GM21825 (cell line): Measurements from ENCODE around the gene SH3BP2.

Experiments
- ATAC-seq: cut with Tn5 transposase; IDR thresholded peaks from one replicate; pipeline ENCODE4 v1.9.1; 2021; ENCODE audit warnings: mild to moderate bottlenecking, moderate library complexity; ENCODE audit not compliant: unreplicated experiment

The SH3BP2 gene

GRCh38 chr4:2789793-2790582, 2.9 kb upstream of the SH3BP2 start:
- ATAC-seq: no peak

DNA sequence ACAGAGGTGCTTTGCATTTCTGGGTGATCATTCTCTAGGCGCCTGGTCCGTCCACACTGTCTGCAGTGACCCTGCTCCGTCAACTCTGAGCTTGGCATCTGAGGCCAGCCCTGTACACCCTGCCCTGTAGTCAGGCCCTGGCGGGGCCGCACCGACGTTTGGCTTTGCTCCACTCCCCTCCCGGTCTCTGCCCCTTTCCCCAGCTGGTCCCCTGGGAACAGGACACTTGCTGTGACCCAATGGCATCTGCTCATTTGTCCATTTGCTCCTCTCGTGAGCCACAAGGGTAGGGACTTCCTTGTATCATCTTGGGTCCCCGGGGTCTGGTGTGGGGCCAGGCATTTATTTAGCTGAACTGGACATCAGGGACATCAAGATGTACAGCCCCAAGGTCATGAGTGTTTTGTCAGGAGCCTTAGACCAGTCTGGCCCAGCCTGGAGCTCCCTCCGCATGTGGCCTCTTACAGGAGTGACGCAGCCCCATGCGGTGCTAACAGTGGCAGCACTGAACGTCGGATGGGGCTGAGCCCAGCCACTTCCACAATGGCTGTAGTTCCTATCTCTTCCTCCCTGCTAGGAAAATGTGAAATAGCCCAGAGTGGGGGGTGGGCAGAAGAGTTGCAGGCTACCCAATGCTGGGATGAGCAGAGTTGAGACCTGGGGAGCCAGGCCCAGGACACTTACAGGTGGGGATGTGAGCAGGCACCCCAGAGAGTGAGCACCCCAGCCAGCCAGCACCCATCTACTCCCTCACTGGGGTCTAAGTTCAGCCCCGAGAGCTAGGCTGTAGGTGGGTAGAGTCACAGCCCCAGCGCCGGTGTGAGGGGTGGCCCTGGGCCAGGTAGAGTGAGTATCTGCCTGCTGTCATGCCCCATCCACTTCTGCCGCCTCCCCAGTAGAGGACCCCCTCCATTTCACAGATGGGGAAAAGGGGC, 2.0 kb upstream of the SH3BP2 start:
- no peak for ATAC-seq

DNA sequence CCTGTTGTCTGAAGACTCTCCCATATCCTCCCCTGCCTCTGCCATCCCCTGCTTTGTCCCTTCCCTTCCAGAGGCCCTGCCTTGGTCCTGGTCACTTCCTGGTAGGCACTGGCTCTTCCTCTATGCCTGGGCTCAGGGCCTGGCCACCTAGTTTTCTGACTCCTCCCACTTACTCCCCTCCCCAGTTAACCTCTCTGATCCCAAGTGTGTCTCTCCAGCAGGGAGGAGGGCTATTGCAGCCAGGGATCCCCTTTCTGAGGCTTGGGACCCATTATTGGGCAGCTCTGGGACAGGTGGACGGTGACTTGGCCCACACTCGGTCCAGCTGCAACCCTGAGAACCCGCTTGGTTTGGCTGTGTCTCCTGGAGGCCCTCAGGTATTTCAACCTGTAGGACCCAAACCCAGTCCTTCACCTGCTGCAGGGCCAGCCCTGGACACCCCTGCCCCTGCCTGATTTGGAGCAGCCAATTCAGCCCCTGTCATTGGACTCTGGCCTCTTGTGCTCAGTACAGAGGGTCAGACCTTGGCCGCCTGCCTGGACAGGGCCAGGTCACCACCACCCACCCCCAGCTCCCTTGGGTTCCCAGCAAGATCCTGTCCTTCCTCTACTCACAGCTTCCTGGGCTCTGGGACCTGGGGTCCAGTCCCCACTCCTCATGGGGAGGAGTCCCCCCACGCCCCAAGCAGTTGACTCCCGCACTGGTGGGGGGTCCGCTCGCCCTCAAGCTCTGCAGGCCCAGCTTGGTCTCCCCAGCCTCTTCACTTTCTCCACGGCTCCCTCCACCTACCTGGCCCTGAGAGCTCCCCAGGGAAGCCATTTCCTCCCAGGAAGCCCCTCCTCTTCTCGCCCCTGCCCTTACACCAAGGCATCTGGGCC, 1.1 kb upstream of the SH3BP2 start:
- ATAC-seq: no peak

- no peak for ATAC-seq
These were observed 532 bp upstream of the SH3BP2 start for GRCh38 chr4:2792396-2792710.

DNA sequence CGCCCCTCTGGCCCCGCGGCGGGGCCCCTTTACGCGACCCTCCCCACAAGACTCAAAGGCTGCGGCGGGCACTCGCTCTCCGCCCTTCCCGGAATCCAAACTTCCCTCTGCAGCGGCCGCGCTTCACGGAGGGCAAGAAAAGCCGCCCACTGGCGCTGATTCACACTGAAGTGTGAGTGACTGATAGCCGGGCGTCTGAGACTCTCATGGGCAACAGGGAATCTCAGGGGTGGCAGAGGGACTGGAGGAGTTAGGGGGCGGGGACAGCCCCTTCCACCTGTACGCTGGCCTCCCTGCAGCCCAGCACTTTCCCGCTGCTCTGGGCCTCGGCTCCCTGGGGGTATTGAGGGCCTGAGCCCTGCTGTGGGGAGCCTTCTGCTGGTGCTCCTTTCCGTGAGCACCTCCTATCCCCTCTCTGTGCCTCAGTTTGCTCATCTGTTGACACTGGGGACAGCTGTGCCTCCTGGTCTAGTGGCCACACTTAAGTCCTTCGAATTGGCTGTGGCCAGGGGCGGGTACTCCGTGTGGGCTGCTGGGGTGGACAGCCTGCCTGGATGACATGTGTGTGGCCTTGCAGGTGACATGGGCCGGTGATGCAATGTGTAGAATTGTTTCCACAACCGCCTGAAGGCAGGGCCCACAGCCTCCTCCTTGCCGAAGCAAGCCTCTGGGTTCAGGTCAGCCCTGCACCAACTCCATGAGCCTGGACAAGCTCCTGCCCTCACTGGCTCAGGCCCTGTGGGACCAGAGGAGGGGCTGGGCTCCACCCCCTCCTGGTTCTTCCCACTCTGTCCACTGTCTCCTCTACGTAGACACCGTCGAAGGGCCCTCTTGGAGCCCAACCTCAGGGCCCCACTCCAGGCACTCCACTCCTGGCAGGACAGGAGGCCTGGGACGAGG, 951 bp downstream of the SH3BP2 start:
- no peak for ATAC-seq

DNA sequence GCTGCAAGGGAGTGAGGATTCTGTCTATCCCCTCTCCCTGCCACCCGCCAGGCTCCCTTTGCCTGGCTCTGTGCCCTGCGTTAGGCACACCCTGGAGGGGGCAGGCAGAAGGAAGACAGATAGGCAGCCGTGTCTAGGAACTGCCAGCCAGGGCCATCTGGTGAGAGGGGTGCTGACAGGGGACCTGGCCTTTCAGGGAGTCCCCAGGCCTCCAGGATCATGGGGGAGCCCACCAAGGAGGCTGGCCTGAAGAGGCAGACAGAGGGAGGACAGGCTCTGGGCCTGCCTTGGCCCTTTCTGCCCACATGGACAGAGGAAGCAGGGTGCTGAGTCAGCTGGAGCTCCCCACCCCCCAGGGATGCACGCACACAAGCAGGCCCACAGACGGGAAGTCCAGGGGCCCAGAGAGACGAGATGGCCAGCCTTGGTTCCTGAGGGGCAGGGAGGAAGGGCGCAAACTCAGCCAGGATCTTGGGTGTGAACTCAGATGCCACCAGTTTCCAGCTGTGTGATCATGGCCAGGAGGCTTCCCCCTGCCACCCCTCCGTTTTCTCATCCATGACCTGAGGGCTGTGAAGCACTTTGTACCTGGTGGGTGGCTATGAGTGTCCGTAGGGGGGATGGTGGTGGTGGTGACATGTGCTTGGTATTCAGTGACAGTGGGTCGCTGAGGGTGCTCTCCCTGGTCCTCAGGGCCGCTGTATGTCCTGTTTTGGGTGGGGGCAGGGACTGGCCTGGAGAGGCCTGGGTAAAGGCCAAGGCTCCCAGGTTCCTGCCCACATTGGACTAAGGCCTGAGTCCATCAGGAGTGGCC, 1.8 kb downstream of the SH3BP2 start:
- no peak for ATAC-seq

DNA sequence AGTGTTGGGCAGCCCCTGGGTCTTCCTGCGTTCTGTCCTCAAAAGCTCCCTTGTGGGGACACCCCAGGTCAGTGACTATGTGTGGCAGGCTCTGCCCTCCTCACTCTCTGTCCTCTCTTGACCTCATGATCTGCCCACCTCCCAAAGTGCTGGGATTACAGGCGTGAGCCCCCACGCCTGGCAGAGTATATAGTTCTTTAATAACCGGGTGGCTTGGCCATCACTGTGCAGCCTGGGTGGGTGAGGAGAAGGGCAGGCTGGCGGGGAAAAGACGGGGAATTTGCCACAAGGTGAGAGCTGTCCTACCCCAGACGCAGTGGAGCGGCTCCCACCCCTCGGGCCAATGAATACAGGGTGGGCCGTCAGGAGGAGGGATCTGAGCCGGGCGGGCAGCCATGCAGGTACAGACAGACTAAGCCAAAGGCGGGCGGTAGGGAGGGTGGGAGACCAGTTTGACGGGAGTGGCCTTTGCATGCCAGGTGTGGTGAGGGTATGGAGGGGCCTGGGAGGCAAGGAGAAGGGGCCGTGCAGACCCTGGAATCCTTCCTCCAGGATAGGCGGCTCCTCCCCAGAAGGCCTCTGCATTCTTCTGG, 2.5 kb downstream of the SH3BP2 start:
- no peak for ATAC-seq

- ATAC-seq: no peak
These were observed 3.3 kb downstream of the SH3BP2 start for GRCh38 chr4:2795893-2796848.

GRCh38 chr4:2796849-2797544, 4.1 kb downstream of the SH3BP2 start:
- no peak for ATAC-seq

GRCh38 chr4:2797545-2798305, 4.8 kb downstream of the SH3BP2 start:
- ATAC-seq: no peak

- ATAC-seq: peak; percentile 47
These were observed 5.7 kb downstream of the SH3BP2 start for GRCh38 chr4:2798399-2799223.

GRCh38 chr4:2799224-2799911, 6.5 kb downstream of the SH3BP2 start:
- no peak for ATAC-seq

DNA sequence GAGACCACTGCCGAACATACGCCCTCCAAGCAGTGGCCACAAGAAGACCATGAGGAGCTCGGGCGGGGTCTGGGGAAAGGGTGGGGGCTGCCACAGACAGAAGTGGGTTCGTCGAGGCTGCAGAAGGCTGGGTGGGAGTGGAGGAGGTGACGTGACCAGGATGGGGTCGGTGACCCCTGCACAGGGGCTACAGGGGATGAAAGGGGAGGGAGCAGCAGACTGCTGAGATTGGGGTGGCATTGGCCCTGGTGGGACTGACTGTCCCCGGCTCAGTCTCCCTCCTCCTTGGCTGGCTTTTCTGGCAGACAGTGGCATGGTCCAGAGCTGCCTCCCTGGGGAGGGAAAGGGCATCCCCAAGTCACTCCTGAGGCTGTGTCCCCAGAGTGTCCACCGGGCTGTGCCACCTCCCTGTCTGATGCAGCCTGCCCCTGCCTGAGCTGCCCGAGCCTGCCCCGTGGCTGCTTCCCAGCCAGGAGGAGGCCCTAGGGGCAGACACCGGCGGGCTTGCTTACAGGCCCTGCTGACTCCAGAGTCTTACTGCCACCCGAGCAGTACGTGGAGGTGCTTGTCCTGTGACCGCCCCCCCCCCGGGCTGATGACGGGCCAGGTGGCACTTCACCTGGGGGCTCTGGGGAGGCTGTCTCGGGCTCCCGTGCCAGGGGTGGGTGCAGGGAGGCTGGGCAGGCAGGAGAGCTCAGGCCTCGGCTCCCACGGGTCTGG, 7.2 kb downstream of the SH3BP2 start:
- ATAC-seq: no peak
